SK-N-SH (cell line): ENCODE results near the gene MADD. TPM values are rescaled to one million over a fixed set of nuclear protein-coding genes. Genes with fewer than 3 reads are reported as not detected.

ENCODE experiments used
- CTCF ChIA-PET: fragments of 300-600, 350-600 bp; formaldehyde crosslinking; extraction: SDS; loops from one replicate; lab custom pipeline; 2021; lab: Yijun Ruan, JAX
- POLR2A ChIA-PET: fragments of 350-600 bp; sonication (Branson Sonifier 250); formaldehyde crosslinking; extraction: SDS; loops from one replicate; lab custom pipeline; 2020; ENCODE audit warnings: antibody characterized with exemption, inconsistent platforms; lab: Yijun Ruan, JAX
- DNase-seq: peaks from one replicate; pipeline ENCODE4 v3.0.0; 2012
- H2AFZ ChIP-seq: fragments of 200-600 bp; sonication (generic); 2 replicates; pipeline ENCODE4 v1.8.1; 2016; ENCODE audit warnings: antibody characterized with exemption, mild to moderate bottlenecking, low read depth
- H3F3A ChIP-seq: fragments of 200-600 bp; sonication (generic); replicated peaks from 2 replicates; pipeline ENCODE3; 2016; ENCODE audit warnings: antibody characterized with exemption, mild to moderate bottlenecking; ENCODE audit not compliant: insufficient read depth
- H3K27ac ChIP-seq, 2 experiments: fragments of 200-500 bp in 1 of 2; fragments of 200-600 bp in 1 of 2; sonication (Bioruptor generic) in 1 of 2; sonication (generic), shearing (Covaris generic) in 1 of 2; 2 replicates each; pipeline versions ENCODE4 v1.5.1 to v1.6.1; 2014 to 2016; ENCODE audit warnings: low read depth in 2 of 2, inconsistent platforms in 1 of 2, low read length in 1 of 2, mild to moderate bottlenecking in 1 of 2, mixed read lengths in 1 of 2
- H3K27me3 ChIP-seq: fragments of 200-600 bp; sonication (generic), shearing (Covaris generic); 2 replicates; pipeline ENCODE4 v1.6.1; 2016; ENCODE audit warnings: mixed run types; ENCODE audit not compliant: insufficient read depth
- H3K36me3 ChIP-seq, 2 experiments: fragments of 200-500 bp in 1 of 2; fragments of 200-600 bp in 1 of 2; sonication (Bioruptor generic) in 1 of 2; sonication (generic) in 1 of 2; replicated peaks in 1 of 2; 2 replicates each; pipeline versions ENCODE3 to v1.5.1; 2014 to 2016; ENCODE audit warnings: low read length in 1 of 2, mild to moderate bottlenecking in 1 of 2; ENCODE audit not compliant: insufficient read depth in 2 of 2, control insufficient read depth in 1 of 2
- H3K4me1 ChIP-seq, 2 experiments: fragments of 200-500 bp in 1 of 2; fragments of 200-600 bp in 1 of 2; sonication (Bioruptor generic) in 1 of 2; sonication (generic), shearing (Covaris generic) in 1 of 2; 2 replicates each; pipeline versions ENCODE4 v1.5.1 to v1.6.1; 2014 to 2016; ENCODE audit warnings: low read depth in 1 of 2, low read length in 1 of 2, mixed run types in 1 of 2; ENCODE audit not compliant: insufficient read depth in 2 of 2, control insufficient read depth in 1 of 2
- H3K4me2 ChIP-seq: fragments of 200-600 bp; sonication (generic), shearing (Covaris generic); 2 replicates; pipeline ENCODE4 v1.6.1; 2017; ENCODE audit warnings: mixed run types
- H3K4me3 ChIP-seq, 2 experiments: fragments of 200-500 bp in 1 of 2; fragments of 200-600 bp in 1 of 2; sonication (Bioruptor generic) in 1 of 2; sonication (generic), shearing (Covaris generic) in 1 of 2; 2 replicates each; pipeline versions ENCODE4 v1.5.1 to v1.8.1; 2014 to 2016; ENCODE audit warnings: low read depth in 2 of 2, inconsistent platforms in 1 of 2, low read length in 1 of 2, mild to moderate bottlenecking in 1 of 2, mixed read lengths in 1 of 2, moderate library complexity in 1 of 2
- H3K79me2 ChIP-seq: fragments of 200-600 bp; sonication (generic); 2 replicates; pipeline ENCODE4 v1.8.1; 2017; ENCODE audit warnings: mild to moderate bottlenecking; ENCODE audit not compliant: insufficient read depth
- H3K9ac ChIP-seq: fragments of 200-600 bp; sonication (generic); 2 replicates; pipeline ENCODE4 v1.6.1; 2017; ENCODE audit warnings: mixed run types
- H3K9me2 ChIP-seq: fragments of 200-600 bp; sonication (generic); 2 replicates; pipeline ENCODE4 v1.6.1; 2017; ENCODE audit warnings: mixed run types
- H3K9me3 ChIP-seq: fragments of 200-600 bp; sonication (generic); 2 replicates; pipeline ENCODE4 v1.6.1; 2017; ENCODE audit warnings: mixed run types, mild to moderate bottlenecking, moderate library complexity
- H4K20me1 ChIP-seq: fragments of 200-600 bp; sonication (generic); 2 replicates; pipeline ENCODE4 v1.6.1; 2017; ENCODE audit warnings: mild to moderate bottlenecking, mixed run types; ENCODE audit not compliant: insufficient read depth
- CHD2 ChIP-seq: fragments of 150-350 bp; IDR thresholded peaks from 2 replicates; pipeline ENCODE4 v1.6.1; 2018; ENCODE audit warnings: low read length; ENCODE audit not compliant: partially characterized antibody
- ELF1 ChIP-seq: IDR thresholded peaks from 2 replicates; pipeline ENCODE4 v1.4.0; 2012
- EP300 ChIP-seq, 2 experiments: IDR thresholded peaks; 2 replicates each; pipeline versions ENCODE4 v1.4.0 to v1.6.1; 2012; ENCODE audit warnings: borderline replicate concordance in 1 of 2, low read depth in 1 of 2, low read length in 1 of 2
- EZH2phosphoT487 ChIP-seq: fragments of 200-600 bp; sonication (generic); IDR thresholded peaks from 2 replicates; pipeline ENCODE4 v1.6.1; 2017; ENCODE audit warnings: low read depth, mixed run types, mild to moderate bottlenecking, antibody characterized with exemption, moderate library complexity, borderline replicate concordance
- FOXJ3 ChIP-seq: sonication (generic); formaldehyde crosslinking; IDR thresholded peaks from 2 replicates; pipeline ENCODE4 v1.5.1; 2020; ENCODE audit warnings: mild to moderate bottlenecking, missing genetic modification reagents
- FOXM1 ChIP-seq: IDR thresholded peaks from 2 replicates; pipeline ENCODE4 v1.4.0; 2012; ENCODE audit warnings: low read depth, mild to moderate bottlenecking
- GABPA ChIP-seq: IDR thresholded peaks from 2 replicates; pipeline ENCODE4 v1.4.0; 2012; ENCODE audit warnings: low read depth, mild to moderate bottlenecking
- JUND ChIP-seq: IDR thresholded peaks from 2 replicates; pipeline ENCODE4 v1.4.0; 2012
- MXI1 ChIP-seq: IDR thresholded peaks from 2 replicates; pipeline ENCODE4 v1.6.1; 2012; ENCODE audit warnings: mild to moderate bottlenecking, low read depth, low read length, improper control_type of control experiment
- SIN3A ChIP-seq: IDR thresholded peaks from 2 replicates; pipeline ENCODE4 v1.6.1; 2012; ENCODE audit warnings: low read depth, mild to moderate bottlenecking, low read length, moderate library complexity, borderline replicate concordance
- TCF12 ChIP-seq: IDR thresholded peaks from 2 replicates; pipeline ENCODE4 v1.4.0; 2012
- TEAD4 ChIP-seq: IDR thresholded peaks from 2 replicates; pipeline ENCODE4 v1.4.0; 2012; ENCODE audit warnings: mild to moderate bottlenecking, borderline replicate concordance; ENCODE audit not compliant: insufficient read depth
- USF1 ChIP-seq: IDR thresholded peaks from 2 replicates; pipeline ENCODE4 v1.4.0; 2012; ENCODE audit warnings: low read depth, borderline replicate concordance
- YY1 ChIP-seq: IDR thresholded peaks from 2 replicates; pipeline ENCODE4 v1.4.0; 2012; ENCODE audit warnings: low read depth, mild to moderate bottlenecking
- WGBS: methylation state at CpG from one replicate; pipeline ENCODE4 v1.1.6; 2017; ENCODE audit warnings: low lambda C conversion rate; 5-methylcytosine and 5-hydroxymethylcytosine counted together
- polyA plus RNA-seq, 3 experiments: library from polyadenylated mRNA; depleted of rRNA; stranded (reverse); fragments of >200 nt; gene quantifications; 2 replicates each; pipeline ENCODE4 v1.2.3, GENCODE V29; 2012
- TF ChIP-seq, protein P1 (sequence below): IDR thresholded peaks from 2 replicates; pipeline ENCODE4 v1.4.0; 2012; ENCODE audit warnings: low read depth
- TF ChIP-seq, protein P2 (sequence below): fragments of 200-600 bp; sonication (generic); IDR thresholded peaks from 2 replicates; pipeline ENCODE4 v1.6.1; 2017; ENCODE audit warnings: antibody characterized with exemption, mild to moderate bottlenecking, moderate library complexity

MADD gene
- polyA plus RNA-seq, 1 of the 3 experiments (the other 2 are of a cell fraction), result 16.4 TPM

GRCh38 chr11:47352556-47352955 is 82.6 kb downstream of the MADD start, which contains the start of gene MYBPC3:
TSS of gene MYBPC3 (minus strand) at chr11:47352702. CDS start at chr11:47352647, 55 bp downstream.
- Histone ChIP-seq H3K27me3 (no peaks in the 10 kb centered on the region), H3K36me3 (no peaks in the 10 kb centered on the region), H3K4me2 (no peak within 1 kb of the TSS), H2AFZ (no peak within 1 kb of the TSS), H4K20me1 (no peaks in the 10 kb centered on the region), H3K4me3 (no peak within 1 kb of the TSS), H3F3A (peaks cover 5% of the 10 kb centered on the region), H3K9ac (no peak within 1 kb of the TSS), H3K79me2 (no peaks in the 10 kb centered on the region), H3K9me2 (no peaks in the 10 kb centered on the region), H3K4me1 (peaks cover 0 to 10% of the 10 kb centered on the region in 2 experiments; a peak in 1 of 4 replicates), H3K9me3 (no peaks in the 10 kb centered on the region), H3K27ac (no peak within 1 kb of the TSS)
- TF ChIP-seq FOXJ3 (CRISPR knock-in tag), result no peak
- no peak for TF ChIP-seq MXI1
- TF ChIP-seq, protein P1, sequence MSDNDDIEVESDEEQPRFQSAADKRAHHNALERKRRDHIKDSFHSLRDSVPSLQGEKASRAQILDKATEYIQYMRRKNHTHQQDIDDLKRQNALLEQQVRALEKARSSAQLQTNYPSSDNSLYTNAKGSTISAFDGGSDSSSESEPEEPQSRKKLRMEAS, result no peak
- no peak for TF ChIP-seq EP300 (IDR thresholded peaks at IDR 0.05; ENCODE audit: borderline replicate concordance in 1 of 2, low read depth in 1 of 2, low read length in 1 of 2)
- TF ChIP-seq FOXM1, result no peak
- no peak for TF ChIP-seq USF1
- TF ChIP-seq EZH2phosphoT487, result no peak
- TF ChIP-seq GABPA, result no peak
- TF ChIP-seq JUND, result no peak
- no peak for TF ChIP-seq YY1
- no peak for TF ChIP-seq CHD2
- no peak for TF ChIP-seq TEAD4
- TF ChIP-seq, protein P2, sequence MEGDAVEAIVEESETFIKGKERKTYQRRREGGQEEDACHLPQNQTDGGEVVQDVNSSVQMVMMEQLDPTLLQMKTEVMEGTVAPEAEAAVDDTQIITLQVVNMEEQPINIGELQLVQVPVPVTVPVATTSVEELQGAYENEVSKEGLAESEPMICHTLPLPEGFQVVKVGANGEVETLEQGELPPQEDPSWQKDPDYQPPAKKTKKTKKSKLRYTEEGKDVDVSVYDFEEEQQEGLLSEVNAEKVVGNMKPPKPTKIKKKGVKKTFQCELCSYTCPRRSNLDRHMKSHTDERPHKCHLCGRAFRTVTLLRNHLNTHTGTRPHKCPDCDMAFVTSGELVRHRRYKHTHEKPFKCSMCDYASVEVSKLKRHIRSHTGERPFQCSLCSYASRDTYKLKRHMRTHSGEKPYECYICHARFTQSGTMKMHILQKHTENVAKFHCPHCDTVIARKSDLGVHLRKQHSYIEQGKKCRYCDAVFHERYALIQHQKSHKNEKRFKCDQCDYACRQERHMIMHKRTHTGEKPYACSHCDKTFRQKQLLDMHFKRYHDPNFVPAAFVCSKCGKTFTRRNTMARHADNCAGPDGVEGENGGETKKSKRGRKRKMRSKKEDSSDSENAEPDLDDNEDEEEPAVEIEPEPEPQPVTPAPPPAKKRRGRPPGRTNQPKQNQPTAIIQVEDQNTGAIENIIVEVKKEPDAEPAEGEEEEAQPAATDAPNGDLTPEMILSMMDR, result no peak
- TF ChIP-seq SIN3A, result no peak
- no peak for TF ChIP-seq TCF12
- no peak for TF ChIP-seq ELF1
- ChIA-PET CTCF (interaction anchor here (1.9 to 3.6 kb wide), 3 partner anchors 20 to 175 kb away, joined by 7 to 26 read pairs (median 9); partner anchors contain the start of gene MADD), POLR2A (no interaction called here)
- WGBS, result 81% methylated on average over 4 of the region's 5 CpGs
- peak; percentile 26 for DNase-seq
